Measurements from ENCODE around the gene TLR8.

- no peak for TF ChIP-seq POU2F2 (IDR thresholded peaks at IDR 0.05; ENCODE audit: low read depth, low read length)
- no peak for TF ChIP-seq SPI1 (IDR thresholded peaks at IDR 0.05; ENCODE audit: low read depth, low read length)
- no peak for TF ChIP-seq TAF1 (IDR thresholded peaks at IDR 0.05; ENCODE audit: low read depth, low read length)
- no peak for TF ChIP-seq POLR2A (IDR thresholded peaks at IDR 0.05; ENCODE audit: low read depth, low read length)
These were observed 45.2 kb downstream of the TLR8 start for GRCh38 chrX:12951595-12951975.
